IMR-90 (cell line): Measurements from ENCODE around the gene TAF4. TPM values are rescaled to one million over a fixed set of nuclear protein-coding genes. Genes with fewer than 3 reads are reported as not detected.

ENCODE experiments used
- ATAC-seq: fragments of 200-7000 bp; cut with Tn5 transposase; 2 replicates; pipeline ENCODE4 v1.9.1; 2020; ENCODE audit warnings: low read depth, mild to moderate bottlenecking, moderate library complexity
- BruUV-seq: library from RNA; stranded (reverse); fragments of 400-500 nt; replicated peaks from 2 replicates; lab custom pipeline; 2021; lab: Mats Ljungman, UMichigan
- CTCF ChIA-PET: fragments of 300-600 bp; formaldehyde crosslinking; extraction: SDS; loops from one replicate; lab custom pipeline; 2021; ENCODE audit warnings: antibody characterized with exemption; lab: Yijun Ruan, JAX
- POLR2A ChIA-PET: fragments of 300-600 bp; sonication (Branson Sonifier 250); formaldehyde crosslinking; loops from one replicate; lab custom pipeline; 2022; ENCODE audit warnings: antibody characterized with exemption; ENCODE audit not compliant: unreplicated experiment; lab: Charles Lee
- DNase-seq: peaks from one replicate; pipeline ENCODE4 v3.0.0; 2013
- H2AFZ ChIP-seq: replicated peaks from 2 replicates; pipeline ENCODE3; 2013; ENCODE audit warnings: low read length, mild to moderate bottlenecking; ENCODE audit not compliant: poor library complexity
- H2AK5ac ChIP-seq: 2 replicates; pipeline ENCODE4 v1.6.1; 2013; ENCODE audit warnings: low read depth, low read length, inconsistent platforms
- H2AK9ac ChIP-seq: replicated peaks from 2 replicates; pipeline ENCODE3; 2013; ENCODE audit warnings: mild to moderate bottlenecking, low read depth, low read length, moderate library complexity; ENCODE audit not compliant: poor library complexity
- H2BK120ac ChIP-seq: 2 replicates; pipeline ENCODE4 v1.6.1; 2013; ENCODE audit warnings: low read depth, low read length, inconsistent platforms
- H2BK15ac ChIP-seq: 3 replicates; pipeline ENCODE4 v1.6.1; 2013; ENCODE audit warnings: low read depth, low read length, inconsistent platforms
- H2BK20ac ChIP-seq: 2 replicates; pipeline ENCODE4 v1.6.1; 2013; ENCODE audit warnings: low read depth, mild to moderate bottlenecking, inconsistent platforms, low read length, moderate library complexity
- H2BK5ac ChIP-seq: 2 replicates; pipeline ENCODE4 v1.6.1; 2013; ENCODE audit warnings: mild to moderate bottlenecking, low read depth, low read length, inconsistent platforms; ENCODE audit not compliant: poor library complexity, severe bottlenecking
- H3K14ac ChIP-seq: replicated peaks from 2 replicates; pipeline ENCODE4 v1.6.1; 2013; ENCODE audit warnings: low read depth, low read length, inconsistent platforms
- H3K18ac ChIP-seq: 2 replicates; pipeline ENCODE4 v1.6.1; 2013; ENCODE audit warnings: low read depth, low read length, control low read depth
- H3K23ac ChIP-seq: 2 replicates; pipeline ENCODE4 v1.6.1; 2013; ENCODE audit warnings: low read depth, low read length, inconsistent platforms
- H3K27ac ChIP-seq: 2 replicates; pipeline ENCODE4 v1.5.1; 2013; ENCODE audit warnings: mild to moderate bottlenecking, control low read depth, low read length; ENCODE audit not compliant: insufficient read depth
- H3K27me3 ChIP-seq: 2 replicates; pipeline ENCODE4 v1.6.1; 2013; ENCODE audit warnings: low read length; ENCODE audit not compliant: control insufficient read depth, insufficient read depth
- H3K36me3 ChIP-seq: 2 replicates; pipeline ENCODE4 v1.6.1; 2013; ENCODE audit warnings: low read length, mixed read lengths; ENCODE audit not compliant: control insufficient read depth, insufficient read depth
- H3K4ac ChIP-seq: 2 replicates; pipeline ENCODE4 v1.6.1; 2013; ENCODE audit warnings: low read depth, low read length, inconsistent platforms
- H3K4me1 ChIP-seq: 2 replicates; pipeline ENCODE4 v1.6.1; 2013; ENCODE audit warnings: low read length, mixed read lengths; ENCODE audit not compliant: control insufficient read depth, insufficient read depth
- H3K4me2 ChIP-seq: 2 replicates; pipeline ENCODE4 v1.6.1; 2013; ENCODE audit warnings: low read depth, mild to moderate bottlenecking, control low read depth, low read length, moderate library complexity
- H3K4me3 ChIP-seq: 2 replicates; pipeline ENCODE4 v1.5.1; 2013; ENCODE audit warnings: low read depth, mild to moderate bottlenecking, control low read depth, low read length, moderate library complexity; ENCODE audit not compliant: insufficient read depth
- H3K56ac ChIP-seq: 2 replicates; pipeline ENCODE4 v1.6.1; 2013; ENCODE audit warnings: low read length, inconsistent platforms; ENCODE audit not compliant: insufficient read depth; ENCODE audit errors: extremely low read depth
- H3K79me1 ChIP-seq, 2 experiments: 2 replicates each; pipeline ENCODE4 v1.6.1; 2013; ENCODE audit warnings: low read length in 2 of 2, inconsistent platforms in 1 of 2, low read depth in 1 of 2
- H3K9ac ChIP-seq: 2 replicates; pipeline ENCODE4 v1.6.1; 2013; ENCODE audit warnings: low read depth, low read length, control low read depth
- H3K9me1 ChIP-seq: 2 replicates; pipeline ENCODE4 v1.6.1; 2013; ENCODE audit warnings: low read length, inconsistent platforms; ENCODE audit not compliant: insufficient read depth
- H3K9me3 ChIP-seq: 2 replicates; pipeline ENCODE4 v1.6.1; 2013; ENCODE audit warnings: low read length; ENCODE audit not compliant: control insufficient read depth, insufficient read depth
- H4K20me1 ChIP-seq: 2 replicates; pipeline ENCODE4 v1.6.1; 2013; ENCODE audit warnings: low read length, inconsistent platforms; ENCODE audit not compliant: insufficient read depth
- H4K5ac ChIP-seq: 2 replicates; pipeline ENCODE4 v1.6.1; 2013; ENCODE audit warnings: mild to moderate bottlenecking, low read depth, low read length, control low read depth
- H4K8ac ChIP-seq, 2 experiments: 2 replicates each; pipeline ENCODE4 v1.6.1; 2013; ENCODE audit warnings: low read depth in 2 of 2, low read length in 2 of 2, control low read depth in 1 of 2, inconsistent platforms in 1 of 2
- H4K91ac ChIP-seq: 2 replicates; pipeline ENCODE4 v1.6.1; 2013; ENCODE audit warnings: low read depth, low read length, inconsistent platforms; ENCODE audit not compliant: insufficient read depth
- BHLHE40 ChIP-seq: fragments of 150-350 bp; IDR thresholded peaks from 2 replicates; pipeline ENCODE4 v1.6.1; 2016; ENCODE audit warnings: mild to moderate bottlenecking, low read depth, low read length
- CEBPB ChIP-seq: IDR thresholded peaks from 2 replicates; pipeline ENCODE4 v1.6.1; 2012; ENCODE audit warnings: low read depth, low read length, improper control_type of control experiment
- MAFK ChIP-seq: IDR thresholded peaks from 2 replicates; pipeline ENCODE4 v1.6.1; 2012; ENCODE audit warnings: low read depth, low read length, improper control_type of control experiment
- MAZ ChIP-seq: IDR thresholded peaks from 2 replicates; pipeline ENCODE4 v1.6.1; 2012; ENCODE audit warnings: low read depth, mild to moderate bottlenecking, low read length, improper control_type of control experiment, moderate library complexity, borderline replicate concordance
- RAD21 ChIP-seq: IDR thresholded peaks from 2 replicates; pipeline ENCODE4 v1.6.1; 2012; ENCODE audit warnings: low read length, improper control_type of control experiment
- SMC3 ChIP-seq: fragments of 150-350 bp; IDR thresholded peaks from 2 replicates; pipeline ENCODE4 v1.6.1; 2016; ENCODE audit warnings: low read depth, mild to moderate bottlenecking, antibody characterized with exemption, low read length, moderate library complexity
- WGBS, 2 experiments: methylation state at CpG; one replicate each; pipeline versions ENCODE4 v1.1.5 to v1.1.7; 2013; ENCODE audit warnings: missing lambda C conversion rate in 2 of 2; ENCODE audit not compliant: insufficient read length in 1 of 2; ENCODE audit errors: extremely low coverage in 2 of 2; 5-methylcytosine and 5-hydroxymethylcytosine counted together
- dilution Hi-C: fragments of 300-500 bp; cut with HindIII; formaldehyde crosslinking; loops from one replicate; pipeline ENCODE4 v1.14.3; 2018; ENCODE audit warnings: low sequenced_read_pairs; ENCODE audit not compliant: unreplicated experiment
- in situ Hi-C: fragments of 300-500 bp; cut with MboI; formaldehyde crosslinking; loops from 3 replicates; pipeline ENCODE4 v1.14.3; 2019; ENCODE audit warnings: low sequenced_read_pairs, inconsistent platforms, mixed read lengths
- intact Hi-C: fragments of 100-400 bp; cut with micrococcal nuclease; formaldehyde crosslinking; loops from 2 replicates; pipeline ENCODE4 v1.10.0; 2022
- polyA plus RNA-seq, 3 experiments: library from polyadenylated mRNA; depleted of rRNA; stranded (reverse); fragments of >200 nt; gene quantifications; 2 replicates each; pipeline ENCODE4 v1.2.3, GENCODE V29; 2012; ENCODE audit warnings: low replicate concordance in 1 of 3
- total RNA-seq: library from RNA; depleted of rRNA; stranded (reverse); fragments of >200 nt; gene quantifications from 2 replicates; pipeline ENCODE4 v1.2.3, GENCODE V29; 2012
- TF ChIP-seq, protein P1 (sequence below): fragments of 150-350 bp; IDR thresholded peaks from 2 replicates; pipeline ENCODE4 v1.6.1; 2017; ENCODE audit warnings: mild to moderate bottlenecking, antibody characterized with exemption, low read length, low read depth

The TAF4 gene
- total and polyA plus RNA-seq, 2 of the 4 experiments (the other 2 are of a cell fraction), result 1.4 to 5.1 TPM

DNA sequence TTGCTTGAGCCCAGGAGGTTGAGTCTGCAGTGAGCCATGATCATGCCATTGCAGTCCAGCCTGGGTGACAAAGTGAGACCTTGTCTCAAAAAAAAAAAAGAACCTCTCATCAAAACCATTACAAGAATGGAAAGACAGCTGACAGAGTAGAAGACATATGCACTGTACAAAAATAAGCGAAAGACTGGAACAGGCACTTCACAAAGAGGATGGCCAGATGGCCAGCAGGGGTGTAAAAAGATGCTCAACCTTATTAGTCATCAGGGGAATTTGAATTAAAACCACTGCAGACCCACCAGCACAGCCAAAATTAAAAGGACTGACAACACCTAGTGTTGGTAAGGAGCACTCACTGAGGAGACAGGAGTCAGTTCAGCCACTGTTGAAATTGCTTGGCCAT, 13.5 kb upstream of the TAF4 start:
- Histone ChIP-seq H3K27ac (no peak overlapping the region), H3K18ac (no peak overlapping the region), H3K9ac (no peak overlapping the region), H3K23ac (no peak overlapping the region), H4K5ac (no peak overlapping the region), H3K9me1 (no peaks in the 10 kb centered on the region), H3K79me1 (no peaks in the 10 kb centered on the region), H3K4me3 (no peak overlapping the region), H2AK9ac (no peak overlapping the region), H2AK5ac (no peak overlapping the region), H4K8ac (no peak overlapping the region), H2BK20ac (no peak overlapping the region), H3K56ac (no peak overlapping the region), H3K9me3 (peaks cover 24% of the 10 kb centered on the region), H3K36me3 (no peaks in the 10 kb centered on the region), H3K4ac (no peak overlapping the region), H2BK5ac (no peak overlapping the region), H4K20me1 (no peaks in the 10 kb centered on the region), H3K14ac (no peak overlapping the region), H4K91ac (no peak overlapping the region), H3K4me2 (no peak overlapping the region), H3K4me1 (no peaks in the 10 kb centered on the region), H3K27me3 (peaks cover 6% of the 10 kb centered on the region), H2BK15ac (no peak overlapping the region), H2AFZ (no peak overlapping the region), H2BK120ac (no peak overlapping the region)
- BruUV-seq, result no TSS peak
- POLR2A ChIA-PET, result no interaction called here
- ATAC-seq (no peak), DNase-seq (no peak)
- intact Hi-C loops (no loop called here), dilution Hi-C loops (no loop called here), in situ Hi-C loops (no loop called here)
- no CpG with 5 or more reads among the region's 1 CpG for WGBS, 2 experiments
- TF ChIP-seq, protein P1, sequence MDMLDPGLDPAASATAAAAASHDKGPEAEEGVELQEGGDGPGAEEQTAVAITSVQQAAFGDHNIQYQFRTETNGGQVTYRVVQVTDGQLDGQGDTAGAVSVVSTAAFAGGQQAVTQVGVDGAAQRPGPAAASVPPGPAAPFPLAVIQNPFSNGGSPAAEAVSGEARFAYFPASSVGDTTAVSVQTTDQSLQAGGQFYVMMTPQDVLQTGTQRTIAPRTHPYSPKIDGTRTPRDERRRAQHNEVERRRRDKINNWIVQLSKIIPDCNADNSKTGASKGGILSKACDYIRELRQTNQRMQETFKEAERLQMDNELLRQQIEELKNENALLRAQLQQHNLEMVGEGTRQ, result no peak
- TF ChIP-seq BHLHE40 (no peak), MAZ (no peak), MAFK (no peak), CEBPB (no peak), RAD21 (no peak), SMC3 (no peak)
- CTCF ChIA-PET, result no interaction called here
